ENCODE results near the gene HNRNPC.
"Not testable (repeated sequence)": the region's sequence is repeated elsewhere in the genome, so short reads cannot be mapped to it uniquely, and the experiment has no call there.

The HNRNPC gene

DNA sequence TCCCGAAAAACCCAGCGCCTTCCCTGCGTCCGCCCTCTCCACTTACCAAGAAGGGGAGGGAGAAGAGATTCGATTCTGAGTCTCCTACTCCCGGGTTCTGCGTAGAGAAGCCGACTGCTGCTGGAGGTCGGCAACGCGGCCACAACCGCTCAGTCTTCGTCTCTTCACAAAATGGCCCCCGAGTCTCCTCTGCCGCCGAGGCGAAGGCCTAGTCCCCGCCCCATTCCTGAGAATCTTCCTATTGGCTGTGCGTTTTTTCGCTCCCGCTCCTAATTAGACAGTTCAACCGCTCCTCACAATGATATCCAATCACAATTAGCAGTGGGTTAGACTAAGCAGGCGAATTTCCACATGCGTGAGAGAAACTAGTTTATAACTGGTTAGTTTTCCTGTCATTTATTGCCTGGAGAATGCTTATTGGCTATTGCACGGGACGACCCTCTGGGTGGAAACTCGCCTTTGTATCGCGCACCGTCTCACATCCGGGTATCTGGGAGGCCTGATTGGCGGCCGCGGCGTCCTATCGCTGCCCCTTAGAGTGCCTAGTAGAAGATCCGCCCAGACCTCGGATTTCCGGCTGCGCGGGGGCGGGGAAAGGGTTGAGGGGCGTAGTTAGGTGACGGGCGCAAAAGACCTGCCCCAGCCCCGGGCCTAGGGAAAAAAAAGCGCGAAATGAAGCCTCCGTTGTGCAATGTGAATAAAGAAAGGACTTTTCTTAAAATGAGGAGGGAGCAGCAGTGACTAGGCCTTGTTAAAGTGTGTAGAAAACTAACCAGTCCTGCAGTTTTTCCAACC, at the start of gene HNRNPC:
TSS of gene HNRNPC (minus strand) at position 191 of the 795 bp plus-strand sequence. CDS start 35,249 bp downstream, outside the sequence.
- DNase-seq, result peak; percentile 99 to 100

DNA sequence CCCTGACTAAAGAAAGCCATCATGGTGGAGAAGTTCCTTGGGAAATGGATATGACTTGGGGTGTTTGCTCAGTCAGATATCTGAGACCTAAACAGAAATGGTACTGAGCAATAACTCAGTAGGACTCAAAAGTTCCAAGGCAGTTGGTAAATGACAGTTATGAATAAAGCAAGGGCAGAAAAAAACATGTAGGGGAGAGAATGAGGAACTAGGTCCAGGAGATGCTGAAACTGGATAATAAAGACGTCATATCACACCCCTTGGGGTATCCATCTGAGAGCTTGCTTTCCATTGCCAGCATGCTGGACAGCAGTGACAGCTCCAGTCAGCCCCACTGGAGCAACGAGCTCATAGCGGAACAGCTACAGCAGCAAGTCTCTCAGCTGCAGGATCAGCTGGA, 48.2 kb upstream of the HNRNPC start:
- no peak for DNase-seq

DNA sequence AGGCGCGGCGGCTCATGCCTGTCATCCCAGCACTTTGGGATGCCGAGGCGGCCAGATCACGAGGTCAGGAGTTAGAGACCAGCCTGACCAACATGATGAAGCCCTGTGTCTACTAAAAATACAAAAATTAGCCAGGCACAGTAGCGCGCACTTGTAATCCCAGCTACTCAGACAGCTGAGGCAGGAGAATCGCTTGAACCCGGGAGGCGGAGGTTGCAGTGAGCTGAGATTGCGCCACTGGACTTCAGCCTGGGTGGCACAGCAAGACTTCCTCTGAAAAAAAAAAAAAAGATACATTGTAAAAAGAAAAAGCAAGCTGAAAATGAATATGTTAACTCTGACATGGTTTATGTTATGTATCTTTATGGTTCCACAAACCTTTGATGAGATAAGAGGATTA, 44.3 kb upstream of the HNRNPC start:
- DNase-seq, result no peak

DNA sequence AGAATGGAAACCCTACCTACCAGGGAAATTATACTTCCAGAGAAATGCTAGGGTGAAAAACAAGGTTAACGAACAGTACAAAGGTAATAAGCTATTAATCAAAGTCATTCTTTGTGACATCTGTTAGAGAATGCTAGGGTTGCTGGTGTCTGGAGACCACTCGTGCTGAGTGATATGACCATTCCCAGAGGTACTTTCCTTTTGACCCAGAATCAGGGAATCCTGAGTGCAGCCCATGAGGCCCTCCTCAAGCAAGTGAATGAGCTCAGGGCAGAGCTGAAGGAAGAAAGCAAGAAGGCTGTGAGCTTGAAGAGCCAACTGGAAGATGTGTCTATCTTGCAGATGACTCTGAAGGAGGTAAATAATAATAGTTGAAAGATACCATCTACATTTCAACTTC, 42.4 kb upstream of the HNRNPC start:
- no peak for DNase-seq

DNA sequence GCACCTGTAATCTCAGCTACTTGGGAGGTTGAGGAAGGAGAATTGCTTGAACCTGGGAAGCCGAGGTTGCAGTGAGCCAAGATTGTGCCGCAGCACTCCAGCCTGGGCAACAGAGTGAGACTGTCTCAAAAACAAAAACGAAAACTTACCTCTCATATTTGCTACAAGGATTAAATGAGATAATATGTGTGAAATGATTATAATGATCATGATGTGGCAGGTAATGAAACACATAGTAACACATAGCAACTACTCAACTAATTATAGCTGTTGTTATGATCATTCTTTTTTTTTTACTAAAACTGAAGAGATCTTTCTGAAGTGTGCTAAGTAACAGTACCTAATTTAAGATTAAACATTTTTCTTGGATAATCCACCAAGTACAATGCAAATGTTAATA, 40.7 kb upstream of the HNRNPC start:
- DNase-seq, result no peak

DNA sequence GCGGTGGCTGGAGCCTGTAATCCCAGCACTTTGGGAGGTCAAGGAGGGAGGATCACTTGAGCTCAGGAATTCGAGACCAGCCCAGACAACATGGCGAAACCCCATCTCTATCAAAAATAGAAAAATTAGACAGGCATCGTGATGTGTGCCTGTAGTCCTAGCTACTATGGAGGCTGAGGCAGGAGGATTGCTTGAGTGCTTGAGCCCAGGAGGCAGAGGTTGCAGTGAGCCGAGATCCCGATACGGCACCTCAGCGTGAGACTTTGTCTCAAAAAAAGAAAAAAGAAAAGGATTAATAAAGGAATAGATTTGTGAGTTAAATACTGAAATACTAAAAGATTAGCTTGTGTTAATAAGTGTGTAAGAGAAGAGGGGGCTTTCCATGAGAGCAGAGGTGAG, 40.0 kb upstream of the HNRNPC start:
- no peak for DNase-seq

DNA sequence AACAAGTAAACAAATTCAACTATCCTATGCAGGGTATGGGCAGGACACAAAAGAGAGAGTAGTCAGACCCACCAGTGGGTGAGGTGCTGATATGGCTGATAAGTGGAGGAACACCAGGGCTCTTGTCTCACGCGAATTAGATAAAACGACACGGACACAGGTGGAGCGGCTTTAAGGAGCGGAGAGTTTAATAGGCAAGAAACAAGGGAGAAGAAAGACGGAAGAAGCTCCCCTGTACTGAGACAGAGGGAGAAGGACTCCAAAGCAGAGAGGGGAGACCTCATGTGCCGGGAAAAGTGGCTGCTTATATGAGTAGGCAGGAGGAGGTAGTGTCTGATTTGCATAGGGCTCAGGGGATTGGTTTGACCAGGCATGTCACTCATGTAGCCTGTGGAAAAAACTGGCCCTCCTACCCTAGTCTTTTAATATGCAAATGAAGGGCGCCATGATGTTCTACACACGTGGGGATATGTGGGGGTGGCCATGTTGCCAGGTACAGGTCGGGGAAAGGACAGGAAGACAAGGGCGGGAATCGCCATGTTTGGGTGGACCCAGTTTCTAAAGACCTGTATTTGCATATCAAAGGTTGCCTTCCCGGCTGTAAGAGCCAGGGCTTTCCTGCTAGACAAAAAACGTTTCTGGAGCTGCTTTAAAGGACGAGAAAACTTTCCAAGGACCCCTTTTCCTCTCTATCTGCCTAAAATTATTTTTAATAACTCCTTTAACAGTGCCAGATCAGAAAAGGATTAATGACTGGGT, 39.4 kb upstream of the HNRNPC start:
- no peak for DNase-seq

DNA sequence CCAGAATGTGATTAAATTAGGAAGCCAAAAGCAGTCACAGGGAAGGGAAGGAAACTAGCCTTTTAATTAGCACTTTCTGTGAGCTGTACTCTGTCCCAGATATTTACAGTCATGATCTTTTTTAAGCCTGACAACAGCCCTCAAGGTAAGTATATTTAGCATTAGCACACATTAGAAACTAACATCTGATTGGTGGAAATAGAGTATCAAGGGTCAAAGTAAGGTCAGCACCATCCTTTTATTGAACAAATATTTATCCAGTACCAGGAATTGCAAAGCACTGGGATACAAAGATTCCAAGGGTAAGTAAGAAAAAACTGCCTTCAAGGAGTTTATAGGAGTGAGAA, 38.9 kb upstream of the HNRNPC start:
- DNase-seq, result no peak

DNA sequence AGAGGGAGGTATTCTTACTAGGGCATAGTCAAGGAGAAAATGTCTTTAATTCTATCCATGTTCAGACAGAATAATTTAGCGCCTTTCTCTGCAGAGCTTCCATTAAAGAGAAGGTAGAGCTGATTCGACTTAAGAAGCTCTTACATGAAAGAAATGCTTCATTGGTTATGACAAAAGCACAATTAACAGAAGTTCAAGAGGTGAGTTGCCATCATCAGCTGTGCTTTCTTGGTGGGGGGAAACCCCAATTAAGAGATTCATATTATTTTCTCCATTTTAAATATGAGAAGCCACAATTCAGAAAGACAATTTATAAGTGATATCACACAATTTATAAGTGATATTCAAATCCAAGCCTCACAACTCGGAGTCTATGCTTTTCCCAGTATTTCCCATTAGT, 38.4 kb upstream of the HNRNPC start:
- DNase-seq, result no peak

DNA sequence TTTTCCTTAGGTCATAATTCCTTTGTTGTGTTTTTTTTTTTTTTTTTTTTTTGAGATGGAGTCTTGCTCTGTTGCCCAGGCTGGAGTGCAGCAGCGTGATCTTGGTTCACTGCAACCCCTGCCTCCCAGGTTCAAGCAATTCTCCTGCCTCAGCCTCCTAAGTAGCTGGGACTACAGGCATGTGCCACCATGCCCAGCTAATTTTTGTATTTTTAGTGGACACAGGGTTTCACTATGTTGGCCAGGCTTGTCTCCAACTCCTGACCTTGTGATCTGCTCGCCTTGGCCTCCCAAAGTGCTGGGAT, 33.5 kb upstream of the HNRNPC start:
- not testable (repeated sequence) for DNase-seq

DNA sequence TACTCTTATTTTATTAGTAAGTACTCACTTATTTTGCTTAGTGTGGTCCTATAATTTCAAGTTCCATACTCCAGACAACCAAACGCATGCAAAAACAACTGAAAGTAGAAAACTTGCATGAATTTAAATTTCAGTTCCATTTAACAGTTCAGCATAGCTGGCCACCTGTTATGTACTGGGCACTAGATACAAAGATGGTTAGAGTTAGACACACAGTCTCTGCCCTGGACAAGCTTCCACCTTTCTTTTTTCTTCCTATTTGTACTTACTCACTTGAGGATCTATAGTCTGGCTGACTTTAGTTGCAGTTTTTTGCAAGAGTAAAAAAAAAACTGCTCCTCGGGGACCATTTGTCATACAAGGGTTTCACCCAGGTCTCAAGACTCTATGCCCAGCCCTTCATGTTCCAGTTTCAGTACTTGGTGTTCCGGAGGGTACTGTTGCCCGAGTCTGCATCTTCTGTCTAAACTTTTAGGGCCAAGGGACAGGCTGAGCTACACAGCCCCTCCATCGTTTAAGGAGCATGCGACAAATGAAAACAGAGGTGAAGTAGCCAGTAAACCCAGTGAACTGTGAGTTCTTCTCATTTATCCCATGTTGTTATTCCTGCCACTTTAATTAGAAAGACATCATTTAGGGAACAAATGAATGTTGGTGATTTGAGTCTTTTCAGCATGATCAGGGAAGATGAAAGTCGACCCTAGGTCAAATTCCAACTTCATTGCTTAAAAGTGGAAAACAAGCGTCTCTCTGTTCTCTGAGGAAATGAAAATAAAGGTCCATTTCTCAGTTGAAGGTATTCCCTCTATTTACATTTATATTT, 33.0 kb upstream of the HNRNPC start:
- no peak for DNase-seq

DNA sequence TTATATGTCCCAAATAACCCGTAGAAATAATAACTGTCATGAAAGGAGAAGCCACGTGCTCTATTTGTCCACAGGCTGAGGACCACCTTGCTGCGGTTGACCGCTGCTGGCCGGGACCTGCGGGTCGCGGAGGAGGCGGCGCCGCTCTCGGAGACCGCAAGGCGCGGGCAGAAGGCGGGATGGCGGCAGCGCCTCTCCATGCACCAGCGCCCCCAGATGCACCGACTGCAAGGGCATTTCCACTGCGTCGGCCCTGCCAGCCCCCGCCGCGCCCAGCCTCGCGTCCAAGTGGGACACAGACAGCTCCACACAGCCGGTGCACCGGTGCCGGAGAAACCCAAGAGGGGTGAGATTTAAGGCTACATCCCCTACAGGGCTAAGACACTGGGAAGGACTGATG, 31.6 kb upstream of the HNRNPC start:
- no peak for DNase-seq

DNA sequence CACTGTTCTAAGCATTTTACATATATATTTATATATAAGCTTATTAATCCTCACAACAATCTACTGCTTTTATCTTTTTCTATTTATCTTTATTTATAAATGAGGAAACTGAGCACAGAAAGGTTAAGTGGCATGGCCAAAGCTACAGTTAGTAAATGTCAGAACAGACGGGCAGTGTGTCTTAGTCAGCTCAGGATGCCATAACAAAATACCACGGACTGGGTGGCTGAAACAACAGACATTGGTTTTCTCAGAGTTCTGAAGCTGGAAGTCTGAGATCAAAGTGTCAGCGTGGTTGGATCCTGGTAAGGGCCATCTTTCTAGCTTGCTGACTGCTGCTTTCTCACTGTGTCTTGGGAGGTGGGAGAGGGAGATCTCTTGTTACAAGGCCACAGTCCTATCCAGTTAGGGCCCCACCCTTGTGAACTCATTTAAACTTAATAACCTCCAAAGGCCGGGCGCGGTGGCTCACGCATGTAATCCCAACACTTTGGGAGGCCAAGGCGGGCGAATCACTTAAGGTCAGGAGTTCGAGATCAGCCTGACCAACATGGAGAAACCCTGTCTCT, 30.4 kb upstream of the HNRNPC start:
- no peak for DNase-seq

DNA sequence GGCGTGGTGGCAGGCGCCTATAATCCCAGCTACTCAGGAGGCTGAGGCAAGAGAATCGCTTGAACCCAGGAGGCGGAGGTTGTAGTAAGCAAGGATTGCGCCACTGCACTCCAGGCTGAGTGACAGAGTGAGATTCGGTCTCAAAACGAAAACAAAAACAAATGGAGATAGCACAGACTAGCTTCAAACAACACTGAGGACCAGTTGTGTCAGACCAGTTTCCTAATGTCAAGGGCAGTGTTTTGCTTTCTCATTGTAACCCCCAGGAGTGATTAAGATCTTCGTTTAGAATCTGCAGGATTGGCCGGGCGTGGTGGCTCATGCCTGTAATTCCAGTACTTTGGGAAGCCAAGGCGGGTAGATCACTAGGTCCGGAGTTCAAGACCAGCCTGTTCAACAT, 29.1 kb upstream of the HNRNPC start:
- DNase-seq, result no peak

DNA sequence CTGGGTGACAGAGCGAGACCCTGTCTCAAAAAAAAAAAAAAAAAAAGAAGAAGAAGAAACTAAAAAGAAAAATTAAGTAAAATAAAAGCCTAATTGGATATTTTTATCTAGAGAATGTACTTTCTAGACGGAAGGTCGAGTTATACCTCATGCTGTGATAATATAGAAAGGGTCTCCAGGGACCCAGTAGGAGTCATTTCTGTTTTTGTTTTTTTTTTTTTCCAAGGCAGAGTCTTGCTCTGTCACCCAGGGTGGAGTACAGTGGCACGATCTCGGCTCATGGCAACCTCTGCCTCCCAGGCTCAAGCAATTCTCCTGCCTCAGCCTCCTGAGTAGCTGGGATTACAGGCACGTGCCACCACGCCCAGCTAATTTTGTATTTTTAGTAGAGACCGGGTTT, 24.8 kb upstream of the HNRNPC start:
- DNase-seq, result not testable (repeated sequence)

DNA sequence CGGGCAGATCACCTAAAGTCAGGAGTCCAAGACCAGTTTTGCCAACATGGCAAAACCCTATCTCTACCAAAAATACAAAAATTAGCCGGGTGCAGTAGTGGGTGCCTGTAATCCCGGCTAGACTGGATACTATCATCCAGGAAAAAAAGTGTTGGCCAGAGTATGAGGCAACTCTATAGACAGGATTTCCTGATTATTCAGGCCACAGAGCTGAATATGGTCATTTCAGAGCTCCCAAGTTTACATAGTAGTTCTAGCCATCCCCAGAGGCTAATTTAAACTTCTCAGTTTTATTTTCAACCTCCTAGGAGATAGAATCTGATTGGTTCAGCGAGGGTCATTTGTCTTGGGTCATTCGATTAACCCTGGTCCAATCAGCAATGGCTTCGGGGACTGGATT, 17.9 kb upstream of the HNRNPC start:
- DNase-seq, result no peak

DNA sequence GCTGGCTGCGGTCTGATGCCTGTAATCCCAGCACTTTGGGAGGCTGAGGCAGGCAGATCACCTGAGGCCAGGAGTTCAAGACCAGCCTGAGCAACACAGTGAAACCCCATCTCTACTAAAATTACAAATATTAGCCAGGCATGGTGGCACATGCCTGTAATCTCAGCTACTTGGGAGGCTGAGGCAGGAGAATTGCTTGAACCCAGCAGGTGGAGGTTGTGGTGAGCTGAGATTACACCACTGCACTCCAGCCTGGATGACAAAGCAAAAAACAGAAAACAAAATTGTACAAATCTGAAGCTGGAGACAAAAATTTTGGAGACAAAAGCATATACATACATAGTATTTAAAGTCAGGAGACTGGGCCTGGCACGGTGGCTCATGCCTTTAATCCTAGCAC, 17.3 kb upstream of the HNRNPC start:
- DNase-seq, result not testable (repeated sequence)

DNA sequence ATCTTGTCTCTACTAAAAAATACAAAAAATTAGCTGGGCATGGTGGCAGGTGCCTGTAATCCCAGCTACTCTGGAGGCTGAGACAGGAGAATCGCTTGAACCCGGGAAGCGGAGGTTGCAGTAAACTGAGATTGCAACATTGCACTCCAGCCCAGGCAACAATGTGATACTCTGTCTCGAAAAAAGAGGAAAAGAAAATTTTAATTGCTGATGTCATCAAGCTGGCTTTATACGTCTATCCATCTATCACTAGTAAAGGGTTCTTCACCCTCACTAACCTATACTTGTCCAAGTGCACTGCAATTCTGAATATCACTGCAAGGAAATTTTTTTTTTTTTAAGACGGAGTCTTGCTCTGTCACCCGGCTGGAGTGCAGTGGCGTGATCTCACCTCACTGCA, 12.7 kb upstream of the HNRNPC start:
- not testable (repeated sequence) for DNase-seq

DNA sequence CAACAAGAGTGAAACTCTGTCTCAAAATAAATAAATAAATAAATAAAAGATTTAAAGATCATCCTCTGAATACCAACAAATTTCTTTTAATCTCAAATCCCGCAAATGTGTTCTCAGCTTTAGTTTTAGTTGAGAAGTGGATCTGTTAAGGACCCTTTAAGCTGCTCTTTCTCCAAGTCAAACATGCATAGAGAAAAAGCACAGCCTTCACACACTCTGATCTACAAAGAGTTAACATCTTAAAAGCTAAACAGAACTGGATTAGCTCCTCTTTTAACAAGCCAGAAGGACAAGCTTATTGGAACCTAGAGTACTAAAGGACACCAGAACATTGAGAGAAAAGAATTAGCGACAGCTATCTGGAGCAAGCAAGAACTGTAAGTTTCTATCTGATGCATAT, 10.5 kb upstream of the HNRNPC start, which contains the start of gene RPGRIP1:
TSS of gene RPGRIP1 (plus strand) at position 301 of the 400 bp plus-strand sequence. CDS start 7,894 bp downstream, outside the sequence.
- no peak for DNase-seq

DNA sequence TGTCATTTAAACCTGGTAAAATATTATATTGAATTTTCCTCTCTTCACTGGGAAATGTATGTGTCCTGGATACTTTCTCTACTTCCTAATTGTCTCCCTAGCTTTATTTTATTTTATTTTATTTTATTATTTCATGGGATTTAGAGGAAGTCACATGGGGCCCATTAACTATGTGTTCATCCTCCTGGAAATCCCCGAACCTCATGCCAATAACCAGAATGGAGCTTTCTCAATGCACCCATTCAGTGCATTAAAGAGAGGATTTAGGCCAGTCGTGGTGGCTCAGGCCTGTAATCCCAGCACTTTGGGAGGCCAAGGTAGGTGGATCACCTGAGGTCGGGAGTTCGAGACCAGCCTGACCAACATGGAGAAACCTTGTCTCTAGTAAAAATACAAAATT, 9.4 kb upstream of the HNRNPC start:
- no peak for DNase-seq

DNA sequence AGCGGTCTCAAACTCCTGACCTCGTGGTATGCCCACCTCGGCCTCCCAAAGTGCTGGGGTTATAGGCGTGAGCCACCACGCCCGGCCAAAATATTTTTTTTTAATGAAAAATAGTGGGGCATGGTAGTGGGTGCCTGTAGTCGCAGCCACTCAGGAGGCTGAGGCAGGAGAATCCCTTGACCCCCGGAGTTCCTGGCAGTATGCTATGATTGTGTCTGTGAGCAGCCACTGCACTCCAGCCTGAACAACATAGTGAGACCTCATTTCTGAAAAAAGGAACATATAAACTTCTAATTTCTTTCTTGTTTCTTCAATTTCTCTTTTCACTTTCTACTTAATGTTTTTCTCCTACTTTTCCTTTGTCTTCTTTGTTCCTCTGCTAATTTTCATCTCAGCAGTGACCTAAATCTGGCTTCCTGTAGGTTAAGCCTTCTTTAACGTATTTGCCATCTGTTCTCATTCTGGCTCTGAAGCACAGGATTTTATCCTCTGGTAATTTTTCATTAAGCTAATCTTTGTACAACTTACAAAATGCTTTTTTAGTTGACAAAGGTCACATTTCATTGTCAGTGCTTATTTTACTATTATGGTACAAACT, 6.1 kb upstream of the HNRNPC start:
- DNase-seq, result no peak

DNA sequence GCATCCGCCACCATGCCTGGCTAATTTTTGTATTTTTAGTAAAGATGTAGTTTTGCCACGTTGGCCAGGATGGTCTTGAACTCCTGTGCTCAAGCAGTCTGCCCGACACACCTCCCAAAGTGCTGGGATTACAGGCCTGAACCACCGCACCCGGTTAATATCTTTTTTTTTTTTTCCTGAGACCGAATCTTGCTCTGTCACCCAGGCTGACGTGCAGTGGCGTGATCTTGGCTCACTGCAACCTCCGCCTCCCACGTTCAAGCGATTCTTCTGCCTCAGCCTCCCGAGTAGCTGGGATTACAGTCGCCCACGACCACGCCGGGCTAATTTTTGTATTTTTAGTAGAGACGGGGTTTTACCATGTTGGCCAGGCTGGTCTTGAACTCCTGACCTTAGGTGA, 3.4 kb upstream of the HNRNPC start:
- DNase-seq, result not testable (repeated sequence)

Data from SW 1271 (cell line).